Upper lobe of left lung (tissue), 6 donors: ENCODE results near the gene LDB2. TPM values are rescaled to one million over a fixed set of nuclear protein-coding genes. Genes with fewer than 3 reads are reported as not detected.

ENCODE experiments used
- ATAC-seq, 2 donors: fragments of 200-7000 bp; cut with Tn5 transposase; one replicate each; pipeline ENCODE4 v1.9.1; 2022; ENCODE audit warnings: mild to moderate bottlenecking in 2 of 2, moderate library complexity in 2 of 2; ENCODE audit not compliant: low FRiP score in 2 of 2
- DNase-seq, 2 donors: peaks; one replicate each; pipeline ENCODE4 v3.0.0-alpha.2; 2019 to 2020
- H3K27ac ChIP-seq, 4 donors: fragments of 200-600 bp; sonication (generic); one replicate each; pipeline ENCODE4 v1.5.1; 2016 to 2019
- H3K27me3 ChIP-seq, 4 donors: fragments of 200-600 bp; sonication (generic); one replicate each; pipeline ENCODE4 v1.5.1; 2017 to 2019
- H3K36me3 ChIP-seq, 4 donors: fragments of 200-600 bp; sonication (generic); one replicate each; pipeline ENCODE4 v1.5.1; 2016 to 2019
- H3K4me1 ChIP-seq, 4 donors: fragments of 200-600 bp; sonication (generic); one replicate each; pipeline ENCODE4 v1.5.1; 2018 to 2019
- H3K4me3 ChIP-seq, 4 donors: fragments of 200-600 bp; sonication (generic); one replicate each; pipeline ENCODE4 v1.5.1; 2017 to 2019; ENCODE audit warnings: mild to moderate bottlenecking in 2 of 4, moderate library complexity in 1 of 4
- H3K9me3 ChIP-seq, 4 donors: fragments of 200-600 bp; sonication (generic); one replicate each; pipeline ENCODE4 v1.5.1; 2018 to 2019
- EP300 ChIP-seq, 4 donors: sonication (generic); formaldehyde crosslinking; IDR thresholded peaks; one replicate each; pipeline ENCODE4 v1.5.1; 2017; ENCODE audit warnings: antibody characterized with exemption in 4 of 4, control low read depth in 2 of 4
- POLR2A ChIP-seq, 4 donors: fragments of 450-650 bp; IDR thresholded peaks; one replicate each; pipeline ENCODE4 v1.5.1; 2016 to 2017; ENCODE audit warnings: antibody characterized with exemption in 4 of 4, mild to moderate bottlenecking in 2 of 4
- POLR2AphosphoS5 ChIP-seq, 2 donors: sonication (generic); formaldehyde crosslinking; IDR thresholded peaks; one replicate each; pipeline ENCODE4 v1.5.1; 2017; ENCODE audit warnings: antibody characterized with exemption in 2 of 2
- WGBS, 2 donors: methylation state at CpG; one replicate each; pipeline ENCODE4 v1.1.5; 2017 to 2018; 5-methylcytosine and 5-hydroxymethylcytosine counted together
- total RNA-seq, 6 donors: library from RNA; depleted of rRNA in 4 of 6; stranded (reverse); fragments of >200 nt in 4 of 6; gene quantifications; one replicate each; pipeline versions ENCODE4 v1.1.0 to v1.2.1, GENCODE V29; 2016 to 2021
- TF ChIP-seq, protein P1 (sequence below), 6 experiments: fragments of 450-650 bp in 4 of 6; fragments of 200-600 bp in 2 of 6; sonication (generic) in 2 of 6; IDR thresholded peaks; one replicate each; pipeline ENCODE4 v1.5.1; 2016 to 2019; ENCODE audit warnings: antibody characterized with exemption in 6 of 6
- donor health status: DM: no; HTN: no; CAD: no; lungs with moderate emphysema.
- donor health status: DM: no; HTN: yes; CAD: no; lungs with severe emphysema.

The LDB2 gene
- total RNA-seq, 6 donors from 2014 or later, result 34.6 to 94.4 (median 45.9) TPM

DNA sequence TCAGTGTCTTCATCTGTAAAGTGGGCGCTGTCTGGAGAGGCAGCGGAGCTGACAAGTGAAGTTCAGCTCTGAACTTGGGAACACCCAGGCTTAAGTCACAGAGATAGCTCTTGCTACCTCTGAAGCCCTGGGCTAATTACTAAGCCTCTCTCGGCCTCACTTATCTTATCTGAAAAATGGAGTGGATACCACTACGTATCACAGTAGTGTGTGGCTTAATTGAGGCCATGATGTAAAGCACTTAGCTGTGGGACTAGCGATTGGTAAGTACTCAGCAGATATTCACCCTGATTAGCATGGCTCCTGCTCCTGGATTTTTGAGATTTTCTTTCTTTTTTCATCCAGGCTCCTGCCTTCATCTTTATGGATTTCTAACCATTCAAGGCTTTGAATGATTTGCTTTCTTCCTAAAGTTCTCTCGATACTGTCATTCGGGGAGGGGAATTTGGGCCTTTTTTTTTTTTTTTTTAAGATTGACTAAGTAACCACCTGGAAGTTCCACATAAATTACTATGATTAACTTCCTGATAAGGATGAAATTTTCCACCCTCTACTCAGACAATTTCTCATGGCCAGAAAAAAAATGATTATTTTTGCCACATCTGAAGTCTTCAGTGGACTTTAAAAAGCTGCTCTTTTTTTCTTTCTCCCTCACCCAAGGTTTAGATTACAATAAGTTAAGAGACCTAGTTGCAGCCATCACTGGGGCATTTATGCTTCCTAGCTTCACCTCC, 17.1 kb downstream of the LDB2 start:
- no peak overlapping the region for H3K4me3 ChIP-seq
- no peaks in the 10 kb centered on the region for H3K4me1 ChIP-seq
- peaks cover 0 to 5% (median 0%) of the 10 kb centered on the region in 4 donors for H3K36me3 ChIP-seq
- DNase-seq (no peak), ATAC-seq (no peak)
- 78 to 87% methylated on average over 7 of the region's 7 CpGs for WGBS, 2 donors
- H3K27me3 ChIP-seq, result no peaks in the 10 kb centered on the region
- no peak overlapping the region for H3K27ac ChIP-seq
- H3K9me3 ChIP-seq, result no peaks in the 10 kb centered on the region
- TF ChIP-seq, protein P1, sequence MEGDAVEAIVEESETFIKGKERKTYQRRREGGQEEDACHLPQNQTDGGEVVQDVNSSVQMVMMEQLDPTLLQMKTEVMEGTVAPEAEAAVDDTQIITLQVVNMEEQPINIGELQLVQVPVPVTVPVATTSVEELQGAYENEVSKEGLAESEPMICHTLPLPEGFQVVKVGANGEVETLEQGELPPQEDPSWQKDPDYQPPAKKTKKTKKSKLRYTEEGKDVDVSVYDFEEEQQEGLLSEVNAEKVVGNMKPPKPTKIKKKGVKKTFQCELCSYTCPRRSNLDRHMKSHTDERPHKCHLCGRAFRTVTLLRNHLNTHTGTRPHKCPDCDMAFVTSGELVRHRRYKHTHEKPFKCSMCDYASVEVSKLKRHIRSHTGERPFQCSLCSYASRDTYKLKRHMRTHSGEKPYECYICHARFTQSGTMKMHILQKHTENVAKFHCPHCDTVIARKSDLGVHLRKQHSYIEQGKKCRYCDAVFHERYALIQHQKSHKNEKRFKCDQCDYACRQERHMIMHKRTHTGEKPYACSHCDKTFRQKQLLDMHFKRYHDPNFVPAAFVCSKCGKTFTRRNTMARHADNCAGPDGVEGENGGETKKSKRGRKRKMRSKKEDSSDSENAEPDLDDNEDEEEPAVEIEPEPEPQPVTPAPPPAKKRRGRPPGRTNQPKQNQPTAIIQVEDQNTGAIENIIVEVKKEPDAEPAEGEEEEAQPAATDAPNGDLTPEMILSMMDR (IDR thresholded peaks at IDR 0.05), result no peak
- TF ChIP-seq POLR2AphosphoS5 (IDR thresholded peaks at IDR 0.05), result no peak
- TF ChIP-seq POLR2A (IDR thresholded peaks at IDR 0.05), result no peak
- TF ChIP-seq EP300 (IDR thresholded peaks at IDR 0.05), result no peak

DNA sequence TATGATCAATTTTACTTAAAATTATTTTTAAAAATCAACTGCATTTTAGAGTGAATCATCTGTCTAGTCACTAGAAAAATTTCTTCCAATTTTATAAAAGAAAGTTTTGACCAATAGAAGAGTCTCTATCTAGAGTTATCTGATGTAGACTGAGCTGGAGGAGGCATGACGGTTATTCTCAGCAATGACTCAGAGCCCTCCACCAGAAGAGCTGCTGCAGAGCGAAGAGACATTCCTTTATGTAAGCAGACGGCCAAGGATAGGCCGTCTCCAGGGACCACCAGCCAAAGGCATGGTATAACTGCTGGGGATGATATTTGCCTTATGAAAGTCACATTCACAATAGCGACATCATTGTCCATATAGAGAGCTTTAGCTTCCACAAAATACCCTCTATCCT, 23.0 kb downstream of the LDB2 start:
- H3K27me3 ChIP-seq, result no peaks in the 10 kb centered on the region
- H3K4me3 ChIP-seq, result no peak overlapping the region
- TF ChIP-seq POLR2A (IDR thresholded peaks at IDR 0.05), result no peak
- no peak for TF ChIP-seq POLR2AphosphoS5 (IDR thresholded peaks at IDR 0.05)
- TF ChIP-seq, protein P1 (IDR thresholded peaks at IDR 0.05), result no peak
- TF ChIP-seq EP300 (IDR thresholded peaks at IDR 0.05), result no peak
- peak in 1 of 2 donors; percentile 68 for ATAC-seq
- peaks cover 0 to 2% (median 0%) of the 10 kb centered on the region in 4 donors for H3K4me1 ChIP-seq
- no peaks in the 10 kb centered on the region for H3K9me3 ChIP-seq
- WGBS, 2 donors, result 64 to 82% methylated on average over 4 to 5 of the region's 5 CpGs
- H3K27ac ChIP-seq, result peak overlapping the region in 1 of 4 donors; percentile 43
- H3K36me3 ChIP-seq, result no peaks in the 10 kb centered on the region
- DNase-seq, result no peak

DNA sequence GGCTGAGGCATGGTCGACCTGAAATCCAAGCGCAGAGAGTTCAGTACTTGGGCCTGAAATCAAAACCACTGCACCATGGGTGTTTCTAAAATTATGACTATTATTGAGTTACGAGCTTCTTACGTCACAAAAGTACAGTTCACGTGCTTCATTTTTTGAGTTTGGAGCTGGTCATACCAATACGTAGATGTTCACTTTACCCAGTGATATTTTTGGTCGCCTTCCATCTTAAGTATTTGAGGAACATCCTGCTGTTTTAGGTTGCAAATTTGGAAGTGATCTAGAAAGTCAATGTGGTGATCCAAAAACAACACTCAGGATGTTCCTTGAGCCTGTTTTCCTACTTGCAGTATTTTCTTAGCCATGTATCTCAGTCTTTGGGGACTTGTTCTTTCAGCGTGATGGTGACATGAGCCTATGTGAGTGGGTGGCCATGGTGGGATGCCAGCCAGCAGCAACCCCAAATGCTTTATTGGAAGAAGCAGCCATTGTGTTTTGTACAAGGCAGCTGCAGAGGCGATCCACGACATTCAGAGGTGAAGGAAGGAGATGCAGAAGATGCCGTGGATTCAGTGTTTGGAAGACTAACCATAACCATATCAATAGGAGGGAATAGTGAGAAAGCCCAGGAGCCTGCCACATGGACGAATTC, 28.7 kb downstream of the LDB2 start:
- TF ChIP-seq POLR2A (IDR thresholded peaks at IDR 0.05) (no peak), POLR2AphosphoS5 (IDR thresholded peaks at IDR 0.05) (no peak), EP300 (IDR thresholded peaks at IDR 0.05) (no peak)
- TF ChIP-seq, protein P1 (IDR thresholded peaks at IDR 0.05), result no peak
- Histone ChIP-seq H3K27me3 (no peaks in the 10 kb centered on the region), H3K27ac (peak overlapping the region in 1 of 4 donors; percentile 34), H3K36me3 (no peaks in the 10 kb centered on the region), H3K9me3 (no peaks in the 10 kb centered on the region), H3K4me1 (peaks cover 0 to 8% (median 0%) of the 10 kb centered on the region in 4 donors), H3K4me3 (no peak overlapping the region)
- DNase-seq (no peak), ATAC-seq (no peak)
- 88 to 91% methylated on average over 12 of the region's 12 CpGs for WGBS, 2 donors

DNA sequence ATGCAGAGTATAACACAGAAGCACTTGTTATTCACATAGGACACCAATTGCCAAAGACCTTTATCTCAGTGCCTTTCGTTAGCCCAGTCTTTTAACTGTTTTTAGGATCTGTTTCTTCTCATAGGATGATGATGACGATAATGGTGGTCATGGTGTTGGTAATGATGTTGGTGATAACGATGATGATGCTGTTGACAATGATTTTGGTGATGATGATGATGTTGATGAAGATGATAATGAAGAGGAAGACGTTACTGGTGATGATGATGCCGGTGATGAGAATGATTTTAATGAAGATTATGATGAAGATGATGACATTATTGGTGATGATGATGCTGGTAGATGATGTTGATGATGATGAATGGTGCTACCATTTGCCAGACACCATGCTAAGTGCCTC, 29.8 kb downstream of the LDB2 start:
- Histone ChIP-seq H3K27me3 (no peaks in the 10 kb centered on the region), H3K27ac (no peak overlapping the region), H3K36me3 (no peaks in the 10 kb centered on the region), H3K9me3 (no peaks in the 10 kb centered on the region), H3K4me1 (peaks cover 0 to 12% (median 3%) of the 10 kb centered on the region in 4 donors), H3K4me3 (no peak overlapping the region)
- ATAC-seq (no peak), DNase-seq (no peak)
- WGBS, 2 donors, result 86 to 92% methylated on average over 5 of the region's 5 CpGs
- TF ChIP-seq POLR2A (IDR thresholded peaks at IDR 0.05), result no peak
- no peak for TF ChIP-seq EP300 (IDR thresholded peaks at IDR 0.05)
- TF ChIP-seq, protein P1 (IDR thresholded peaks at IDR 0.05), result no peak
- TF ChIP-seq POLR2AphosphoS5 (IDR thresholded peaks at IDR 0.05), result no peak
